Memory B cell (primary cell): ENCODE measurements around the gene QKI.

Experiments
- ATAC-seq: fragments of 150-1000 bp; cut with Tn5 transposase; 2 replicates; pipeline ENCODE4 v1.10.0; 2021; ENCODE audit warnings: low read depth, mild to moderate bottlenecking, moderate library complexity
- DNase-seq, 2 donors: peaks; one replicate each; pipeline ENCODE4 v3.0.0; 2022; ENCODE audit warnings: low spot score in 2 of 2
- H3K27ac Mint-ChIP-seq: one replicate; pipeline ENCODE4 v1.8.0; 2022; ENCODE audit warnings: mild to moderate bottlenecking, moderate library complexity, mixed read lengths
- H3K27me3 Mint-ChIP-seq: one replicate; pipeline ENCODE4 v1.8.0; 2022; ENCODE audit warnings: mixed read lengths
- H3K36me3 Mint-ChIP-seq: one replicate; pipeline ENCODE4 v1.8.0; 2022; ENCODE audit warnings: mild to moderate bottlenecking, mixed read lengths
- H3K4me1 Mint-ChIP-seq: one replicate; pipeline ENCODE4 v1.8.0; 2022; ENCODE audit warnings: mixed read lengths
- H3K4me3 Mint-ChIP-seq: one replicate; pipeline ENCODE4 v1.8.0; 2022; ENCODE audit warnings: mild to moderate bottlenecking, moderate library complexity, mixed read lengths
- H3K9me3 Mint-ChIP-seq: one replicate; pipeline ENCODE4 v1.8.0; 2022; ENCODE audit warnings: mixed read lengths

The QKI gene

DNA sequence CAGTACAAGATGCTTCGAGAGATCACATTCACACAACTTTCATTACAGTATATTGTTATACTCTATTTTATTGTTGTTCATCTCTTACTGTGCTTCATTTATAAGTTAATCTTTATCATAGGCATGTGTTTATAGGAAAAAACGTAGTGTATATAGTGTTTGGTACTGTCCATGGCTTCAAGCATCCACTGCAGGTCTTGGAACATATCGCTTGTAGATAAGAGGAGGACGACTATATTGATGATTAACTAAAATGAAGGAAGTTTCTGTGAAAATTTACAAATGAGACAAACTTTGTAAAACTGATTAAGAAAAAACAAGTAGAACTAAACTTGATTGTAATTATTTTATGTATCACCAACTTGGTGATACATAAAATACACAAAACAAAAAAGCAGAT, 98.5 kb downstream of the QKI start:
- H3K9me3 Mint-ChIP-seq: peaks cover 5% of the 10 kb centered on the region
- no peak for ATAC-seq
- H3K36me3 Mint-ChIP-seq: peaks cover 10% of the 10 kb centered on the region
- H3K4me3 Mint-ChIP-seq: no peak overlapping the region
- peaks cover 5% of the 10 kb centered on the region for H3K4me1 Mint-ChIP-seq
- H3K27ac Mint-ChIP-seq: no peak overlapping the region
- no peak for DNase-seq
- H3K27me3 Mint-ChIP-seq: no peaks in the 10 kb centered on the region

DNA sequence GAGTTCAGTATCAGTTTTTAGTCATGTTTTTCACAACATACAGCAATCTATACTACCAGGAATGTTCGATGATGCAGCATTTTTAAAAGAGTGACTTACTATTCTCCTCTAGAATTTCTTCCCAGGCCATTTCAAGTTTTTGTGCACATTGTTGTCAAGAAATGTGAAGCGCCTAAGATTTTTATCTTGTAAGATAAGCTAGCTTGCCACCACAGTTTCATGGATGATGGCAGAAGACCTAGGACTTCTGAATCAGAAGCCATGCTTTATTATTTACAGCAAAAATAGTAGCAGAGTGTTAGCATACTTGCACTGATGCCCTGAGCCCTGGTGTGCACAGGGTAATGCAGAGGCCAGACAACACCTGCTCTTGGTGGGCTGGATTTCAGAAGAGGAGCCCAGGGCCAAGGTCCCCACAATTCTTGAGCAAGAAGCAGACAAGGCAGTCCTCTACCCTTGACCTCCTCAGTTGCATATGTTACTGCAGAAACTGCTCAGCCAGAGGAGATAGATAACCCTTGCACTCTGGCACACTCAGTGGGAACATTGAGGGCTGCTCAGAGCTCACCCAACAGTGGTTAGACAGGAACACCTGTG, 99.2 kb downstream of the QKI start:
- H3K4me1 Mint-ChIP-seq: peaks cover 5% of the 10 kb centered on the region

GRCh38 chr6:163516908-163517307, 102.4 kb downstream of the QKI start:
- no peaks in the 10 kb centered on the region for H3K27me3 Mint-ChIP-seq
- H3K27ac Mint-ChIP-seq: no peak overlapping the region
- DNase-seq (no peak), ATAC-seq (no peak)
- peaks cover 3% of the 10 kb centered on the region for H3K9me3 Mint-ChIP-seq
- peaks cover 15% of the 10 kb centered on the region for H3K4me1 Mint-ChIP-seq
- H3K4me3 Mint-ChIP-seq: no peak overlapping the region
- H3K36me3 Mint-ChIP-seq: peaks cover 7% of the 10 kb centered on the region

More for the DNA sequence above, 99.2 kb downstream of the QKI start:
- H3K27ac Mint-ChIP-seq: no peak overlapping the region
- DNase-seq: no peak
- ATAC-seq: no peak
- H3K9me3 Mint-ChIP-seq: peaks cover 3% of the 10 kb centered on the region
- no peaks in the 10 kb centered on the region for H3K27me3 Mint-ChIP-seq
- peaks cover 7% of the 10 kb centered on the region for H3K36me3 Mint-ChIP-seq
- H3K4me3 Mint-ChIP-seq: no peak overlapping the region

- no peak overlapping the region for H3K27ac Mint-ChIP-seq
- ATAC-seq: no peak
- H3K27me3 Mint-ChIP-seq: no peaks in the 10 kb centered on the region
- H3K4me1 Mint-ChIP-seq: peaks cover 25% of the 10 kb centered on the region
- H3K4me3 Mint-ChIP-seq: no peak overlapping the region
- H3K36me3 Mint-ChIP-seq: peaks cover 7% of the 10 kb centered on the region
- H3K9me3 Mint-ChIP-seq: no peaks in the 10 kb centered on the region
- DNase-seq: no peak
Observed at GRCh38 chr6:163520956-163521355, 106.4 kb downstream of the QKI start.

DNA sequence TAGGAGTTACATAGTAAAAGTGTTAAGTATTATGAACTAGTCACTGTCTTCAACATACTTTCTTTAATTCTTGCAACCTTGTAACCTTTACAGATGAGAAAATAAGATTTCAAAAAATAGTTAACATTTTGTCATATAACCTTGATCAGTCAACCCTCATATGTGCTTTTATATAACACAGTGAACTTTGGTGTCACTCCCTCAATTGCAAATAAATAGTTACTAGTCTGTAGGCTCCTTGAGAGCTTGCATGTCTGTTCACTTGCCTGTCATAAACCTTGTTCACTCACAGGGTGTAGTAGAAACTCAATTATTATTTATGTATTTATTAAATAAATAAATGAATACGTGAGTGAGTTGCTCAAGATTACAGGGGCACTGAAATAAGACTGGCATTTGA, 107.5 kb downstream of the QKI start:
- Mint-ChIP-seq H3K36me3 (peaks cover 5% of the 10 kb centered on the region), H3K27ac (no peak overlapping the region), H3K9me3 (no peaks in the 10 kb centered on the region), H3K27me3 (no peaks in the 10 kb centered on the region), H3K4me1 (peaks cover 24% of the 10 kb centered on the region), H3K4me3 (no peak overlapping the region)
- no peak for DNase-seq
- ATAC-seq: no peak

- Mint-ChIP-seq H3K4me3 (no peak overlapping the region), H3K36me3 (peaks cover 5% of the 10 kb centered on the region), H3K27me3 (no peaks in the 10 kb centered on the region), H3K9me3 (no peaks in the 10 kb centered on the region), H3K4me1 (peaks cover 33% of the 10 kb centered on the region), H3K27ac (no peak overlapping the region)
- ATAC-seq (no peak), DNase-seq (no peak)
Observed at GRCh38 chr6:163525926-163526325, 111.4 kb downstream of the QKI start.

DNA sequence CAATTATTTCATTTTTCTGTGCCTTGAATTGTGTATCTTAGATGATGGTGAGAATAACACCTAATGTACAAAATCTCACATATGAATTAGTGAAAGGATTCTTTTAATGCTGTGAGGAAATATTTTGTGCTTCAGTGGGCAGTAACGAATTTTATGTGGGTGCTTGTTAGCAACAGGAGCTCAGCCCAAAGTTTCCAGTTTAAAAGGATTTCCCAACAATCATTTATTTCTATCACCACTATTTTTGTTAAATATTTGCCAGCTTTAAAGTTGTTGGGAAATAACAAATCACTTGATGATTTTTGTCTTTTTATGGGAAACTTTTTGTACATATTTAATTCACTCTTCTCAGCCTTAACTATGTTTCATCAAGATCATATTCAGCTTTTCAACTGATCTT, 111.8 kb downstream of the QKI start:
- DNase-seq (no peak), ATAC-seq (no peak)
- H3K4me1 Mint-ChIP-seq: peaks cover 36% of the 10 kb centered on the region
- no peak overlapping the region for H3K27ac Mint-ChIP-seq
- no peak overlapping the region for H3K4me3 Mint-ChIP-seq
- H3K36me3 Mint-ChIP-seq: peaks cover 5% of the 10 kb centered on the region
- H3K27me3 Mint-ChIP-seq: no peaks in the 10 kb centered on the region
- H3K9me3 Mint-ChIP-seq: no peaks in the 10 kb centered on the region

DNA sequence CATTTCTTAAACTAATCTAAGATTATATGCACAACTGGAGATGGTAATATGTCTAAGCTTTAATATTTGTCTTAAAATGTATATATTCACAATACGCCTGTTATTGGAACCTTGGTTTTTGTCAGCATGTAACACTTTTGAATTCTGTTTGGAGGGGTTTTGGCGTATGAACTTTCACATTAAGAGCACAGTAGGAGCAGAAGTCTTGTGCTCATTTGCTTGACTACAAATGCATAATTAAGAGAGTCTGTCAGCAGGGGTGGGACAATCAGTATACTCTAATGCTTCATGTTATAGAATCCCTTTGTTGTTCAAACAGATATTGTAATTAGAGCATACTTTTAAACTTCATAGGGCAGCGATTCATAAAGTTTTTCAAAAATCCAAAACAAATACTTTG, 112.8 kb downstream of the QKI start:
- Mint-ChIP-seq H3K27ac (no peak overlapping the region), H3K4me3 (no peak overlapping the region), H3K36me3 (peaks cover 5% of the 10 kb centered on the region), H3K4me1 (peaks cover 38% of the 10 kb centered on the region), H3K27me3 (no peaks in the 10 kb centered on the region), H3K9me3 (no peaks in the 10 kb centered on the region)
- ATAC-seq: no peak
- DNase-seq: no peak

DNA sequence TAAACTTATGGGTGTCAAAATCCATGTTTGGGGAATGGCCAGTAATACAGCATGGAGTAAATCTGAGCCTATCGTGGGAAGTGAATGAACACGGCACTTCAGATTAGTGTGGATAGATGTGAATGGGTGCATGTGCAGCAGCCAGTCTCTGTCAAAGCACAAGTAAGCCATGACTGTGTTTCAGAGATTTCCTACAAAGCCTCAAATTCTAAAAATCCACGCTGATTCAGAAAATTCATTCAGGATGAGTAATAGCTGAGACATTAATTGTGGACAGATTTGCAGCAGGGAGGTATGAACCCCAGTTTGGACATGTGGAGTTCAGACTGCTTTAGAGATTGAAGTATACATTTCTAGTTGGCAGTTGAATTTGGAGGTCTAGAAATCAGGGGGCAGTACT, 115.1 kb downstream of the QKI start:
- Mint-ChIP-seq H3K27ac (no peak overlapping the region), H3K4me1 (peaks cover 33% of the 10 kb centered on the region), H3K9me3 (no peaks in the 10 kb centered on the region), H3K36me3 (peaks cover 4% of the 10 kb centered on the region), H3K27me3 (no peaks in the 10 kb centered on the region), H3K4me3 (no peak overlapping the region)
- DNase-seq (no peak), ATAC-seq (no peak)

DNA sequence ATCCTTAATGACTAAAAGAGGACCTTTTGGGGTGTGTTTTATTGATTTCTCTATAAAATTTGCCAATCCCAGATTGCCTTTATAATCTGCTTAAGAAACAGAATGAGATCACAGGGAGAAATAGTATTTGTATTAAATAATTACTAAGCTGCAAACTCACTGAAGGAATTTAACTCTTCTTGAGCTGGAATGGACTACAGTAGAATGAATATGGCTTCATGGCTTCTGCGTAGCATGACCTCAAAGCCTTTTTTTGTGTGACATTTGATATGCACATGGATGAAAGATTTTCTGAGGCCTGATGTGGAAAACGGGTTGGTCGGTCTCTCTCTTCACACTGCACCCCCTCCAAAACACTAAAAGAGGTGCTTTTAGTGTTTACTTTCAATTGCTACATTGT, 115.9 kb downstream of the QKI start:
- Mint-ChIP-seq H3K27ac (no peak overlapping the region), H3K9me3 (no peaks in the 10 kb centered on the region), H3K4me1 (peaks cover 30% of the 10 kb centered on the region), H3K4me3 (no peak overlapping the region), H3K27me3 (no peaks in the 10 kb centered on the region), H3K36me3 (peaks cover 4% of the 10 kb centered on the region)
- ATAC-seq (no peak), DNase-seq (no peak)

DNA sequence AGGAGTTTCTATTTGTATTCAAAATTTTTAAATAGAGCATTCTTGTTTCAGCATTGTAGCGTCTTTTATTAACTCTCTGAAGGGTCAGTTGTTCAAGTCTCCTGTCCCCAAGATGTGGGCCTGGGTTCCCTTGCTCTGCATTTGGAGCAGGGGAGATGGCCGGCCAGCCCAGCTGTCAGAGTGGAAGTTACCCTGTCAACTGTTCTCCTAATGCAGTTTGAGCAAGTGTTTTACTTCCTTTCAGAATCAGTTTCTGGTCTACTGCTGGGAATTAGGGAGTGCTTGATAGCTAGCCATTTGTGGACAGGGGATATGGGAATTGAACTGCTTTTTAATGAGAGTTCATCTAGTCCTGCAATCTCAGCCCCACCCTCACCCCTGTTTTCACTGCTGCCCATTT, 116.6 kb downstream of the QKI start:
- Mint-ChIP-seq H3K36me3 (peaks cover 4% of the 10 kb centered on the region), H3K9me3 (no peaks in the 10 kb centered on the region), H3K4me3 (no peak overlapping the region), H3K4me1 (peaks cover 26% of the 10 kb centered on the region), H3K27ac (no peak overlapping the region), H3K27me3 (no peaks in the 10 kb centered on the region)
- ATAC-seq (no peak), DNase-seq (no peak)

DNA sequence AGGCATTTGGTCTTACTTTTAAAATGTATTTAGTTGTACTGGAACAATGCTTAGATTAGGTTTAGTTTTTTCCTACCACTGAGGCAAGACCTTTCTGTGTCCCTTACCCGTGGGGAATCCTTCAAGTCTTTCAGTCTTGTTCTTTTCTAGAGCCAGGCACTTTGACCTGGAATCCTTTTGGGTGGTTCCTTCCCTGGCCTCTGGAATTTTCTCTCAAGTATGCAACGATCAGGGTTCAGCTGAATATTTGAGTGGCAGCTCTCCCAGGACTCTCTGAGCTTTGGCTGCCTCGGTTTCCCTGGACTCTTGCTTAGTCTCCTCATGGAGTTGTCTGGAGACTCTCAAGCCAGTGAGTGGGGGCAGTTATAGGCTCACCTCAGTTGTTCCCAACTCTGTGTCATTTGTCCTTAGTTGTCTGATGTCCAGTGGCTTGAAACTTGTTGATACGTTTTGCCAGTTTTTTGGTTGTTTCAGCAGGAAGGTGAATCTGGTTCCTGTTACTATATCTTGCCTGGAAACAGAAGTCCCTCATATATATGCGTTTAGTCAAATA, 118.1 kb downstream of the QKI start:
- H3K4me3 Mint-ChIP-seq: no peak overlapping the region
- no peak overlapping the region for H3K27ac Mint-ChIP-seq
- peaks cover 12% of the 10 kb centered on the region for H3K36me3 Mint-ChIP-seq
- DNase-seq (no peak), ATAC-seq (no peak)
- no peaks in the 10 kb centered on the region for H3K27me3 Mint-ChIP-seq
- peaks cover 28% of the 10 kb centered on the region for H3K4me1 Mint-ChIP-seq
- no peaks in the 10 kb centered on the region for H3K9me3 Mint-ChIP-seq

GRCh38 chr6:163533443-163533842, 118.9 kb downstream of the QKI start:
- no peak overlapping the region for H3K27ac Mint-ChIP-seq
- DNase-seq: no peak
- H3K9me3 Mint-ChIP-seq: no peaks in the 10 kb centered on the region
- H3K4me3 Mint-ChIP-seq: no peak overlapping the region
- H3K36me3 Mint-ChIP-seq: peaks cover 16% of the 10 kb centered on the region
- no peak for ATAC-seq
- peaks cover 30% of the 10 kb centered on the region for H3K4me1 Mint-ChIP-seq
- no peaks in the 10 kb centered on the region for H3K27me3 Mint-ChIP-seq

DNA sequence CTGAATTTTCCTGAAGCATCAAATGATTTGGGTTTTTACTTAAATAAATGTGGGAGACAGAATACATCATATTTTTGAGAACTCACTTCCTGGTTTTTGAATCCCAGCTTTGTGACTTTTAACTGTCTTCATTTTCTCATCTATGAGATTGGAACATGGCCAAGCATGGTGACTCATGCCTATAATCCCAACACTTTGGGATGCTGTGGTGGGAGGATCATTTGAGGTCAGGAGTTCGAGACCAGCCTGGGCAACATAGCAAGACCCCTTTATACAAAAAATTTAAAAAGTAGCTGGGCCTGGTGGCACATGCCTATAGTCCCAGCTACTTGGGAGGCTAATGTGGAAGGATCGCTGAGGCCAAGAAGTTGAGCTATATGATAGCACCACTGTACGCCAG, 122.3 kb downstream of the QKI start:
- DNase-seq (no peak), ATAC-seq (no peak)
- Mint-ChIP-seq H3K27me3 (no peaks in the 10 kb centered on the region), H3K36me3 (peaks cover 23% of the 10 kb centered on the region), H3K4me3 (no peak overlapping the region), H3K27ac (no peak overlapping the region), H3K4me1 (peaks cover 28% of the 10 kb centered on the region), H3K9me3 (no peaks in the 10 kb centered on the region)

GRCh38 chr6:163538331-163538730, 123.8 kb downstream of the QKI start:
- no peak overlapping the region for H3K4me3 Mint-ChIP-seq
- no peak overlapping the region for H3K27ac Mint-ChIP-seq
- no peaks in the 10 kb centered on the region for H3K9me3 Mint-ChIP-seq
- no peaks in the 10 kb centered on the region for H3K27me3 Mint-ChIP-seq
- peaks cover 26% of the 10 kb centered on the region for H3K4me1 Mint-ChIP-seq
- peaks cover 26% of the 10 kb centered on the region for H3K36me3 Mint-ChIP-seq
- no peak for ATAC-seq
- no peak for DNase-seq
